GM18526 (cell line): ENCODE measurements around the gene STIMATE.

Source experiments
- POLR2A ChIP-seq: IDR thresholded peaks from 3 replicates; pipeline ENCODE4 v1.6.1; 2011; ENCODE audit not compliant: insufficient read length; ENCODE audit errors: extremely low read depth

The STIMATE gene

GRCh38 chr3:52827441-52827840 lies 69.9 kb downstream of the STIMATE start:
- no peak for TF ChIP-seq POLR2A

- TF ChIP-seq POLR2A, result no peak
Observed at GRCh38 chr3:52824037-52824436, 73.3 kb downstream of the STIMATE start.

GRCh38 chr3:52822363-52822762 lies 75.0 kb downstream of the STIMATE start:
- TF ChIP-seq POLR2A, result no peak

GRCh38 chr3:52820736-52821135 lies 76.6 kb downstream of the STIMATE start:
- no peak for TF ChIP-seq POLR2A

- TF ChIP-seq POLR2A, result no peak
Observed at GRCh38 chr3:52819936-52820335, 77.4 kb downstream of the STIMATE start.

GRCh38 chr3:52817860-52818259 lies 79.5 kb downstream of the STIMATE start:
- no peak for TF ChIP-seq POLR2A

- no peak for TF ChIP-seq POLR2A
Observed at GRCh38 chr3:52817221-52817620, 80.1 kb downstream of the STIMATE start.

- TF ChIP-seq POLR2A, result no peak
Observed at GRCh38 chr3:52816654-52817053, 80.7 kb downstream of the STIMATE start.

GRCh38 chr3:52816199-52816598 lies 81.1 kb downstream of the STIMATE start:
- TF ChIP-seq POLR2A, result no peak

GRCh38 chr3:52813810-52814209 lies 83.5 kb downstream of the STIMATE start:
- no peak for TF ChIP-seq POLR2A

- no peak for TF ChIP-seq POLR2A
Observed at GRCh38 chr3:52811452-52812011, 85.8 kb downstream of the STIMATE start.

GRCh38 chr3:52810923-52811322 lies 86.4 kb downstream of the STIMATE start:
- no peak for TF ChIP-seq POLR2A

GRCh38 chr3:52809662-52810377 lies 87.5 kb downstream of the STIMATE start:
- no peak for TF ChIP-seq POLR2A

GRCh38 chr3:52809149-52809548 lies 88.2 kb downstream of the STIMATE start:
- no peak for TF ChIP-seq POLR2A

GRCh38 chr3:52805270-52806039 lies 91.9 kb downstream of the STIMATE start:
- no peak for TF ChIP-seq POLR2A

GRCh38 chr3:52801839-52802238 lies 95.5 kb downstream of the STIMATE start:
- TF ChIP-seq POLR2A, result no peak
